Endothelial cell of umbilical vein (primary cell): Measurements from ENCODE around the gene ARMC5.

ENCODE experiments used
- EZH2 ChIP-seq: IDR thresholded peaks from 2 replicates; pipeline ENCODE4 v1.6.1; 2012; ENCODE audit warnings: borderline replicate concordance, low read depth, mild to moderate bottlenecking, moderate library complexity, low read length, inconsistent platforms; ENCODE audit not compliant: severe bottlenecking
- GATA2 ChIP-seq: IDR thresholded peaks from 2 replicates; pipeline ENCODE4 v1.7.0; 2011; ENCODE audit warnings: low read depth, mild to moderate bottlenecking, moderate library complexity, mixed read lengths, low read length; ENCODE audit not compliant: insufficient read length, insufficient read depth
- JUN ChIP-seq: IDR thresholded peaks from 2 replicates; pipeline ENCODE4 v1.6.1; 2011; ENCODE audit warnings: borderline replicate concordance, low read depth; ENCODE audit not compliant: insufficient read length, insufficient read depth
- POLR2A ChIP-seq: IDR thresholded peaks from 2 replicates; pipeline ENCODE4 v1.6.1; 2012; ENCODE audit warnings: low read depth, mild to moderate bottlenecking, control low read depth, low read length
- POLR2AphosphoS5 ChIP-seq: IDR thresholded peaks from 2 replicates; pipeline ENCODE4 v1.6.1; 2012; ENCODE audit warnings: low read depth, mild to moderate bottlenecking, control low read depth, low read length, moderate library complexity; ENCODE audit not compliant: insufficient read depth
- TF ChIP-seq, protein P1 (sequence below), 2 donors: IDR thresholded peaks; 1 replicate in 1 of 2; 2 replicates in 1 of 2; pipeline ENCODE4 v1.5.1; 2011; ENCODE audit warnings: low read length in 2 of 2, mild to moderate bottlenecking in 2 of 2, moderate library complexity in 2 of 2, control low read depth in 1 of 2, inconsistent platforms in 1 of 2, low read depth in 1 of 2; ENCODE audit not compliant: insufficient read depth in 1 of 2; ENCODE audit errors: extremely low read depth in 1 of 2
- TF ChIP-seq, protein P2 (sequence below): IDR thresholded peaks from 2 replicates; pipeline ENCODE4 v1.6.1; 2011; ENCODE audit not compliant: insufficient read depth, insufficient read length

DNA sequence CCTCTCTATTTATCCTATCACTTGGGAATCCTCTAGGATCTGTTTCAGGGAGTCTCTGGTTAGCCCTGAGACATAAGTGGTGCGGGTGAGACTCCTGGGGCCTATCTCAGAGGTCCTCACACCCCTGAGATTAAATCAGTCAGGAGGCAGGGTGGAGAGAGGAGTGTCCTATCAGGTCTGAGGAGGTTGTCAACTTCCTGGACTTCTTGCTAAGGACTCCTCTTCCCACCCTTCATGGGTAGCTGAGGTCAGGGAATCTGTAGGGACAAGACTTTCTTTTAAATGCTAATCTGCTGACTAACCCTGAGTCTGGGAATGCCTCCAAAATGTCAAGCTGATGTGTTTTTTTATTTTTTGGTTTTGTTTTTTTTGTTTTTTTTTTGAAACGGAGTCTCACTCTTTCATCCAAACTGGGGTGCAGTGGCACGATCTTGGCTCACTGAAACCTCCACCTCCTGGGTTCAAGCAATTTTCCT, 6.6 kb upstream of the ARMC5 start:
- no peak for TF ChIP-seq POLR2A
- TF ChIP-seq GATA2: no peak
- TF ChIP-seq, protein P1, sequence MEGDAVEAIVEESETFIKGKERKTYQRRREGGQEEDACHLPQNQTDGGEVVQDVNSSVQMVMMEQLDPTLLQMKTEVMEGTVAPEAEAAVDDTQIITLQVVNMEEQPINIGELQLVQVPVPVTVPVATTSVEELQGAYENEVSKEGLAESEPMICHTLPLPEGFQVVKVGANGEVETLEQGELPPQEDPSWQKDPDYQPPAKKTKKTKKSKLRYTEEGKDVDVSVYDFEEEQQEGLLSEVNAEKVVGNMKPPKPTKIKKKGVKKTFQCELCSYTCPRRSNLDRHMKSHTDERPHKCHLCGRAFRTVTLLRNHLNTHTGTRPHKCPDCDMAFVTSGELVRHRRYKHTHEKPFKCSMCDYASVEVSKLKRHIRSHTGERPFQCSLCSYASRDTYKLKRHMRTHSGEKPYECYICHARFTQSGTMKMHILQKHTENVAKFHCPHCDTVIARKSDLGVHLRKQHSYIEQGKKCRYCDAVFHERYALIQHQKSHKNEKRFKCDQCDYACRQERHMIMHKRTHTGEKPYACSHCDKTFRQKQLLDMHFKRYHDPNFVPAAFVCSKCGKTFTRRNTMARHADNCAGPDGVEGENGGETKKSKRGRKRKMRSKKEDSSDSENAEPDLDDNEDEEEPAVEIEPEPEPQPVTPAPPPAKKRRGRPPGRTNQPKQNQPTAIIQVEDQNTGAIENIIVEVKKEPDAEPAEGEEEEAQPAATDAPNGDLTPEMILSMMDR (IDR thresholded peaks at IDR 0.05; ENCODE audit: extremely low read depth in 1 of 2, insufficient read depth in 1 of 2, low read depth in 1 of 2, low read length in 2 of 2): no peak
- TF ChIP-seq, protein P2, sequence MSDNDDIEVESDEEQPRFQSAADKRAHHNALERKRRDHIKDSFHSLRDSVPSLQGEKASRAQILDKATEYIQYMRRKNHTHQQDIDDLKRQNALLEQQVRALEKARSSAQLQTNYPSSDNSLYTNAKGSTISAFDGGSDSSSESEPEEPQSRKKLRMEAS: no peak
- TF ChIP-seq POLR2AphosphoS5: no peak
- no peak for TF ChIP-seq EZH2
- no peak for TF ChIP-seq JUN
